GM12878 (cell line): ENCODE results near the gene FAM47E. TPM values are rescaled to one million over a fixed set of nuclear protein-coding genes. Genes with fewer than 3 reads are reported as not detected.

ENCODE experiments used
- ATAC-seq: fragments of 200-7000 bp; cut with Tn5 transposase; 3 replicates; pipeline ENCODE4 v1.9.1; 2020; ENCODE audit warnings: mild to moderate bottlenecking, moderate library complexity
- BruUV-seq: library from RNA; stranded (reverse); fragments of 400-500 nt; replicated peaks from 2 replicates; lab custom pipeline; 2021; lab: Mats Ljungman, UMichigan
- CTCF ChIA-PET: fragments of 300-600 bp; sonication (Branson Sonifier 250); formaldehyde crosslinking; extraction: SDS; loops from one replicate; lab custom pipeline; 2021; ENCODE audit warnings: inconsistent platforms; lab: Yijun Ruan, JAX
- POLR2A ChIA-PET: fragments of 350-600 bp; formaldehyde crosslinking; extraction: SDS; loops from one replicate; lab custom pipeline; 2021; ENCODE audit warnings: inconsistent platforms; lab: Charles Lee
- RAD21 ChIA-PET: fragments of 300-600 bp; sonication (Branson Sonifier 250); formaldehyde crosslinking; loops from one replicate; lab custom pipeline; 2023; ENCODE audit warnings: antibody characterized with exemption; ENCODE audit not compliant: unreplicated experiment; lab: Charles Lee
- SMC1A ChIA-PET: fragments of 300-600 bp; sonication (Branson Sonifier 250); formaldehyde crosslinking; loops from one replicate; lab custom pipeline; 2023; ENCODE audit not compliant: unreplicated experiment, uncharacterized antibody; lab: Charles Lee
- DNase-seq: peaks from one replicate; pipeline ENCODE4 v3.0.0-alpha.2; 2011; ENCODE audit warnings: low read depth, low spot score
- FAIRE-seq: peaks from 3 replicates; lab custom pipeline; 2011; peaks lifted over from hg19 to GRCh38; lab: Jason Lieb, UNC
- H2AFZ ChIP-seq: 2 replicates; pipeline ENCODE4 v1.6.0; 2011; ENCODE audit warnings: low read depth, low read length, control low read depth; ENCODE audit not compliant: control insufficient read depth
- H3K27ac ChIP-seq: 2 replicates; pipeline ENCODE4 v1.5.1; 2011; ENCODE audit warnings: control low read depth; ENCODE audit not compliant: control insufficient read depth, insufficient read depth
- H3K27me3 ChIP-seq, 2 experiments: replicated peaks in 1 of 2; 2 replicates each; pipeline versions ENCODE4 v1.6.0 to v1.6.1; 2011; ENCODE audit warnings: low read length in 1 of 2; ENCODE audit not compliant: control insufficient read depth in 2 of 2, insufficient read depth in 2 of 2
- H3K36me3 ChIP-seq, 2 experiments: 2 replicates each; pipeline ENCODE4 v1.5.1; 2011; ENCODE audit warnings: low read length in 1 of 2; ENCODE audit not compliant: control insufficient read depth in 2 of 2, insufficient read depth in 2 of 2
- H3K4me1 ChIP-seq: 2 replicates; pipeline ENCODE4 v1.6.1; 2011; ENCODE audit warnings: mild to moderate bottlenecking, low read length, moderate library complexity, mixed read lengths; ENCODE audit not compliant: control insufficient read depth, insufficient read depth
- H3K4me2 ChIP-seq: 2 replicates; pipeline ENCODE4 v1.6.0; 2011; ENCODE audit warnings: control low read depth; ENCODE audit not compliant: control insufficient read depth, insufficient read depth
- H3K4me3 ChIP-seq: fragments of 200-600 bp; sonication (generic); 2 replicates; pipeline ENCODE4 v1.5.1; 2016
- H3K79me2 ChIP-seq: 2 replicates; pipeline ENCODE4 v1.6.0; 2011; ENCODE audit warnings: low read length; ENCODE audit not compliant: control insufficient read depth, insufficient read depth
- H3K9ac ChIP-seq: 2 replicates; pipeline ENCODE4 v1.8.0; 2011; ENCODE audit warnings: low read length, control low read depth, mixed read lengths; ENCODE audit not compliant: control insufficient read depth, insufficient read depth
- H3K9me3 ChIP-seq: replicated peaks from 3 replicates; pipeline ENCODE4 v1.5.1; 2011; ENCODE audit warnings: mild to moderate bottlenecking, low read length; ENCODE audit not compliant: control insufficient read depth, insufficient read depth
- H4K20me1 ChIP-seq: 2 replicates; pipeline ENCODE4 v1.6.0; 2011; ENCODE audit not compliant: control insufficient read depth, insufficient read depth
- ATF7 ChIP-seq: fragments of 450-650 bp; IDR thresholded peaks from 2 replicates; pipeline ENCODE4 v1.6.1; 2016; ENCODE audit warnings: low read depth, mild to moderate bottlenecking
- CREB1 ChIP-seq: IDR thresholded peaks from 2 replicates; pipeline ENCODE4 v1.6.1; 2012; ENCODE audit warnings: low read depth, mild to moderate bottlenecking, inconsistent platforms
- CTCF ChIP-seq, 3 experiments: IDR thresholded peaks in 2 of 3; conservative IDR thresholded peaks in 1 of 3; 2 replicates each; pipeline ENCODE4 v1.5.1; 2011; ENCODE audit warnings: low read depth in 3 of 3, low read length in 3 of 3, mild to moderate bottlenecking in 3 of 3, control low read depth in 2 of 3, moderate library complexity in 2 of 3, inconsistent platforms in 1 of 3, mixed read lengths in 1 of 3; ENCODE audit not compliant: control insufficient read depth in 2 of 3, insufficient read depth in 1 of 3; ENCODE audit errors: extremely low read depth in 1 of 3
- E2F4 ChIP-seq: IDR thresholded peaks from 2 replicates; pipeline ENCODE4 v1.6.1; 2012; ENCODE audit warnings: low read depth, low read length, improper control_type of control experiment
- ESRRA ChIP-seq: IDR thresholded peaks from 2 replicates; pipeline ENCODE4 v1.6.1; 2012; ENCODE audit warnings: mild to moderate bottlenecking, low read length, improper control_type of control experiment
- ETV6 ChIP-seq, 2 experiments: fragments of 450-650 bp in 1 of 2; IDR thresholded peaks in 1 of 2; conservative IDR thresholded peaks in 1 of 2; 2 replicates each; pipeline ENCODE4 v1.6.1; 2014; ENCODE audit warnings: antibody characterized with exemption in 1 of 2, borderline replicate concordance in 1 of 2, low read depth in 1 of 2, mild to moderate bottlenecking in 1 of 2, moderate library complexity in 1 of 2
- IRF5 ChIP-seq: fragments of 450-650 bp; IDR thresholded peaks from 2 replicates; pipeline ENCODE4 v1.6.1; 2017; ENCODE audit warnings: borderline replicate concordance
- NFYA ChIP-seq: IDR thresholded peaks from 2 replicates; pipeline ENCODE4 v1.6.1; 2011; ENCODE audit warnings: low read depth, mild to moderate bottlenecking, low read length, improper control_type of control experiment, borderline replicate concordance
- POLR2AphosphoS2 ChIP-seq: IDR thresholded peaks from 2 replicates; pipeline ENCODE4 v1.6.1; 2011; ENCODE audit warnings: low read depth, mild to moderate bottlenecking, low read length, improper control_type of control experiment, moderate library complexity
- RCOR1 ChIP-seq: conservative IDR thresholded peaks from 2 replicates; pipeline ENCODE4 v1.6.1; 2012; ENCODE audit warnings: low read depth, low read length, improper control_type of control experiment
- SMARCA5 ChIP-seq: fragments of 450-650 bp; IDR thresholded peaks from 2 replicates; pipeline ENCODE4 v1.6.1; 2017; ENCODE audit warnings: mild to moderate bottlenecking
- STAT1 ChIP-seq: fragments of 450-650 bp; conservative IDR thresholded peaks from 2 replicates; pipeline ENCODE4 v1.6.1; 2014; ENCODE audit warnings: antibody characterized with exemption, mild to moderate bottlenecking
- SUPT20H ChIP-seq: IDR thresholded peaks from 2 replicates; pipeline ENCODE4 v1.6.1; 2011; ENCODE audit warnings: low read depth, mild to moderate bottlenecking, low read length, moderate library complexity, borderline replicate concordance; ENCODE audit not compliant: control insufficient read depth
- ZNF207 ChIP-seq: fragments of 450-650 bp; IDR thresholded peaks from 2 replicates; pipeline ENCODE4 v1.6.1; 2014; ENCODE audit warnings: antibody characterized with exemption, mild to moderate bottlenecking, borderline replicate concordance
- WGBS: methylation state at CpG from one replicate; pipeline ENCODE4 v1.1.6; 2016; ENCODE audit warnings: low lambda C conversion rate; ENCODE audit not compliant: insufficient replicate concordance, insufficient coverage; ENCODE audit errors: missing lambda C conversion rate; 5-methylcytosine and 5-hydroxymethylcytosine counted together
- in situ Hi-C: fragments of 300-500 bp; cut with MboI; formaldehyde crosslinking; loops from 9 replicates; pipeline ENCODE4 v1.14.3; 2018; ENCODE audit warnings: mixed read lengths
- intact Hi-C: fragments of 100-400 bp; cut with micrococcal nuclease; formaldehyde crosslinking; loops from one replicate; pipeline ENCODE4 v1.14.2; 2022; ENCODE audit not compliant: unreplicated experiment
- polyA plus RNA-seq, 11 experiments: library from polyadenylated mRNA; depleted of rRNA in 4 of 11; unstranded in 6 of 11; stranded (reverse) in 5 of 11; fragments of >200 nt; fragmentation: Nextera tagmentation in 4 of 11; fragmentation: Illumina TruSeq in 1 of 11; extraction: Ambion mirVana in 4 of 11; extraction: Trizol in 1 of 11; gene quantifications; 1 replicate in 1 of 11; 2 replicates in 10 of 11; pipeline versions ENCODE4 v1.2.1 to v1.2.3, GENCODE V29; 2011 to 2016; ENCODE audit warnings: inconsistent platforms in 2 of 11, missing spikeins in 2 of 11, low read depth in 1 of 11
- total RNA-seq, 4 experiments: library from RNA; depleted of rRNA in 3 of 4; stranded (reverse); fragments of >200 nt in 3 of 4; fragmentation: Illumina TruSeq in 1 of 4; extraction: Trizol in 1 of 4; gene quantifications; 2 replicates each; pipeline versions ENCODE4 v1.2.1 to v1.2.3, GENCODE V29; 2013 to 2021
- TF ChIP-seq, protein P1 (sequence below): IDR thresholded peaks from 2 replicates; pipeline ENCODE4 v1.6.1; 2011; ENCODE audit warnings: low read depth, low read length, improper control_type of control experiment, borderline replicate concordance

Gene FAM47E
- total and polyA plus RNA-seq, 10 of the 15 experiments (the other 5 are each of a cell fraction or from before 2014, with no cell fraction given), result 0.03 TPM; not detected in 9

GRCh38 chr4:76234679-76235044 is 16.9 kb upstream of the FAM47E start:
- Histone ChIP-seq H3K4me3 (no peak overlapping the region), H4K20me1 (no peaks in the 10 kb centered on the region), H3K9me3 (no peaks in the 10 kb centered on the region; the same call in 1 of the 3 replicates), H3K27me3 (no peaks in the 10 kb centered on the region; a peak in 1 of 4 replicates), H3K27ac (no peak overlapping the region), H2AFZ (no peak overlapping the region), H3K79me2 (no peaks in the 10 kb centered on the region), H3K9ac (no peak overlapping the region), H3K36me3 (no peaks in the 10 kb centered on the region), H3K4me1 (no peaks in the 10 kb centered on the region), H3K4me2 (no peak overlapping the region)
- POLR2A ChIA-PET, result no interaction called here
- in situ Hi-C loops (no loop called here), intact Hi-C loops (no loop called here)
- no peak for DNase-seq
- SMC1A ChIA-PET, result interaction anchor here (1.2 kb wide), 1 partner anchor 56 kb away, joined by 4 read pairs; no protein-coding TSS in a partner anchor
- BruUV-seq, result no TSS peak
- no peak for FAIRE-seq
- no peak for ATAC-seq
- 65% methylated on average over 5 of the region's 5 CpGs for WGBS
- TF ChIP-seq E2F4, result no peak
- TF ChIP-seq POLR2AphosphoS2, result no peak
- TF ChIP-seq RCOR1, result no peak
- TF ChIP-seq STAT1, result no peak
- TF ChIP-seq ESRRA, result no peak
- no peak for TF ChIP-seq ZNF207
- TF ChIP-seq SUPT20H, result no peak
- no peak for TF ChIP-seq IRF5
- TF ChIP-seq CTCF (IDR thresholded peaks at IDR 0.05 in 2 of 3, conservative IDR thresholded peaks at IDR 0.05 in 1 of 3; ENCODE audit: control insufficient read depth in 2 of 3, extremely low read depth in 1 of 3, insufficient read depth in 1 of 3, low read depth in 3 of 3, low read length in 3 of 3), result no peak
- TF ChIP-seq ETV6 (conservative IDR thresholded peaks at IDR 0.05 in 1 of 2, IDR thresholded peaks at IDR 0.05 in 1 of 2; ENCODE audit: borderline replicate concordance in 1 of 2, low read depth in 1 of 2), result no peak
- TF ChIP-seq ATF7, result no peak
- TF ChIP-seq, protein P1, sequence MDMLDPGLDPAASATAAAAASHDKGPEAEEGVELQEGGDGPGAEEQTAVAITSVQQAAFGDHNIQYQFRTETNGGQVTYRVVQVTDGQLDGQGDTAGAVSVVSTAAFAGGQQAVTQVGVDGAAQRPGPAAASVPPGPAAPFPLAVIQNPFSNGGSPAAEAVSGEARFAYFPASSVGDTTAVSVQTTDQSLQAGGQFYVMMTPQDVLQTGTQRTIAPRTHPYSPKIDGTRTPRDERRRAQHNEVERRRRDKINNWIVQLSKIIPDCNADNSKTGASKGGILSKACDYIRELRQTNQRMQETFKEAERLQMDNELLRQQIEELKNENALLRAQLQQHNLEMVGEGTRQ, result no peak
- no peak for TF ChIP-seq CREB1
- no peak for TF ChIP-seq NFYA
- no peak for TF ChIP-seq SMARCA5
- CTCF ChIA-PET, result no interaction called here
- RAD21 ChIA-PET, result no interaction called here
